T-helper 2 cell treated with Interferon-gamma antibody and Interleukin-4, amounts not matched to agents 5 μg/mL and 100 μg/mL, for 36 hours (primary cell): ENCODE data around the gene KMT2D.

Experiments used
- DNase-seq: peaks from one replicate; pipeline ENCODE4 v3.0.0; 2021; ENCODE audit warnings: low spot score
- H3K27ac Mint-ChIP-seq: one replicate; pipeline ENCODE4 v1.8.0; 2021; ENCODE audit warnings: mild to moderate bottlenecking, mixed read lengths
- H3K27me3 Mint-ChIP-seq: one replicate; pipeline ENCODE4 v1.8.0; 2021; ENCODE audit warnings: low read depth, mixed read lengths
- H3K36me3 Mint-ChIP-seq: one replicate; pipeline ENCODE4 v1.8.0; 2021; ENCODE audit warnings: low read depth, mixed read lengths
- H3K4me1 Mint-ChIP-seq: one replicate; pipeline ENCODE4 v1.8.0; 2021; ENCODE audit warnings: low read depth, mixed read lengths
- H3K4me3 Mint-ChIP-seq: one replicate; pipeline ENCODE4 v1.8.0; 2022; ENCODE audit warnings: mild to moderate bottlenecking, moderate library complexity, mixed read lengths
- H3K9me3 Mint-ChIP-seq: one replicate; pipeline ENCODE4 v1.8.0; 2021; ENCODE audit warnings: mixed read lengths

Gene KMT2D

DNA sequence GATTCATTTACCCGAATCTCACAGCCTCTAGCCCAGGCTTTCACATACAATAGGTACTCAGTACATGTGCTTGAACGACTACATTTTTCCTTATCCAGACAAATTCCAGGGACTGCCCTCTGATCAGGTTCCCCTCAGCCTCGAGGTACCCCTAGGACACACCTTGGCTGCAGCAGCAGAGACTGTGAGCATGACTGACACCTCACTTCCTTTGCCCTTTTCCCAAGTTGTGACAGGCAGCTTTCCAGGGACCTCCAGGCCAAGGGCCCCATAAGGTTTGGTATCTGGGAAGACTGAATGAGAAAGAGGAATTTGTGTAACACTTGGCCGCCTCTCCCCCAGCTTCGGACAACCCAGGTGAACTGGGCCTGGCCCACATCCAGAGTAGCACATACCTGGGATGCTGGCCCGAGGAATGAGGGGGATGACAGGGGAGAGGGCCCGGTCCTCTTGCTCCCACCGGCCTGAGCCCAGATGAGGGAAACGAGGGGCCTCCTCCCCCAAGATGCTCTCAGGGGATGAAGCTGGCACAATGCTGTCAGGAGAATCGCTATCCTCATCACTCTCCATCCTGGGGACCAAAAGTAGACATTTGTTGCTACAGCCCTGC is 31.8 kb downstream of the KMT2D start:
- no peak overlapping the region for H3K4me3 Mint-ChIP-seq

DNA sequence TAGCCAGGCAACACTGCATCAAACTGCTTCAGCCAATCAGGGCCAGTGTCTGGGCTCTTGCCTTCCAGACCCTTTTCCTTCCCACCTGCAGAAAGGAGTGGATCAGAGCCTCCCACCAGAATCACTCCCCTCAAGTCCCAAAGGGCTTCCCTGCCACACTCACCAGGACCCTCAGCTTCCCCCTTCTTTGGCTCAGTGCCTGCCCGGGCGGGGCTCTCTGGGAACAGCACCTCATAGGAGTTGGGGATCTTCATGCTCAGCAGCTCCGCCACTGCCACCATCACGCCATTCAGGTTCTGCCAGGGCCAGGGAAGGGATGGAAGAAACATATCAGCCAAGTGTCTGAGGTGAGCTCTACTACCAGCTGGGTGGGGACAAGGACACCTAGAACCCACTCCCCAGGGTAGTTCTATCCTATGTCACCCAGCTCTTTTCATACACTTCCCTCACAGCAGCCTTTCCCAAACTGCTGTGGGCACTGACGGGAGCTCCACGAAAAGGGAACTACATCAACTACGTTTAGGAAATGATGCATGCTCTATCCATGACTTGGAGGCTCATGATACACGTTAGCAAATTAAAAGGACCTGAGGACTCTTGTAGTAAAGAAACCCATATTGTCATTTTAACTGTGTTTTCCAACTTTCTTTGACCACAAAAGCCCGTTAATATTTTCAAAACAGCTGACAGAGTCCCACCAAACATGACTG is 32.6 kb downstream of the KMT2D start:
- H3K4me3 Mint-ChIP-seq, result no peak overlapping the region
- H3K27ac Mint-ChIP-seq, result no peak overlapping the region
- H3K27me3 Mint-ChIP-seq, result no peaks in the 10 kb centered on the region
- DNase-seq, result no peak
- no peaks in the 10 kb centered on the region for H3K9me3 Mint-ChIP-seq
- no peaks in the 10 kb centered on the region for H3K4me1 Mint-ChIP-seq
- peaks cover 43% of the 10 kb centered on the region for H3K36me3 Mint-ChIP-seq

More for the DNA sequence above, 31.8 kb downstream of the KMT2D start:
- no peaks in the 10 kb centered on the region for H3K4me1 Mint-ChIP-seq
- H3K9me3 Mint-ChIP-seq, result no peaks in the 10 kb centered on the region
- no peak overlapping the region for H3K27ac Mint-ChIP-seq
- H3K36me3 Mint-ChIP-seq, result peaks cover 44% of the 10 kb centered on the region
- no peak for DNase-seq
- H3K27me3 Mint-ChIP-seq, result no peaks in the 10 kb centered on the region

DNA sequence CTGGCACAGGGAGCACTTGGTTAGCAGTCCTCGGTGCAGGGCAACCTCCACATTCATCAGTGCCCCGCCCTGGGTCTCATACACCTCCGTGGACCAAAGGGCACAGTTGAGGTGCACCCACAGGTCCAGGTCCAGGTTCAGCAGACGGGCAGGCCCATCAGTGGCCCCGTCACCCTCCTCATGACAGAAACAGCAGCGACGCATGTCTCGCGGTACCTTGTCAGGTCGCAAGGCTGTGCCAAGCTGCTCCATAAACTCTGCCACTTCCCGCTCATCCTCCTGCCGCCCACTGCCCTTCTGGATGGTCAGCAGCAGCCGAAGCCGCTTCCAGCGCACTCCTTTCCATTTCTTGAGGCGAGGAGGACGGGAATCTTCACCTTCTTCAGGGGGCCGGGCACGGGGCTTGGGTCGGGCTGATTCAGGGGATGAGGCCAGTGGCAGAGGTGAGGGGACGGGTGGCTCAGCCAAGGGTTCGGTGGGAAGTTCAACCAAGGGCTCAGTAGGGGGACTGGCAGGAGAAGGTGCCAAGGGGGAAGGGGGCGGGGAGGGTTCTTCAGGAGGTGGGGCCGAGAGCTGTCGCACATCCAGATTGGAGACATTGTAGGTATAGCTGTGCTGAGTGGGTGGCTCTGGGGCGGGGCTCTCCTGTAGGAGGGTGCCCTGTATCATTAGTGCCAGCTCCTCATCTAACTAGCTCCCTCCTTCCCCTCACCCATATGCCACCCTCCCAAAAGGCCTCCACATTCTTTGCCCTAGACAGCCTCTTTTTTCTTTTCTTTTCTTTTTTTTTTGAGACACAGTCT is 33.7 kb downstream of the KMT2D start:
- H3K4me1 Mint-ChIP-seq, result no peaks in the 10 kb centered on the region
- H3K27me3 Mint-ChIP-seq, result no peaks in the 10 kb centered on the region
- H3K4me3 Mint-ChIP-seq, result no peak overlapping the region
- H3K27ac Mint-ChIP-seq, result no peak overlapping the region
- H3K9me3 Mint-ChIP-seq, result no peaks in the 10 kb centered on the region
- H3K36me3 Mint-ChIP-seq, result peaks cover 49% of the 10 kb centered on the region
- no peak for DNase-seq

DNA sequence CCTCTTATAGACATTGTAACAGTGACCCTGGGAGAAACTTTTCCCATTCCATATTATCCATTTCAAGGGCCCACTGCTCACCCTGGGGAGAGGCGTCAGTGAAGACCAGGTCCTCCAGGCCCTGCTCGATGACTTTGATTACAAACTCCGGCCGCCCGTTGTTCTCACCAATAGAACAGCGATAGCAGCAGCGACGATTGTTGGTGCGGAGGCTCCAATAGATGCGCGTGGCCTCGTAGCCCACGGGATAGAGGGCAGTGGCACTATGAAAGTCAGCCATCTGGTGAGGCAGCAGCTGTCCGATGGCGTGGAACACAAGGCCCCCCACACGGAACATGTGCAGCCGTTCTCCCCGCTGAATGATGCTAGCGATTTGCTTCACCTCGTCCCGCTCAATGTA is 34.5 kb downstream of the KMT2D start:
- Mint-ChIP-seq H3K9me3 (no peaks in the 10 kb centered on the region), H3K27me3 (no peaks in the 10 kb centered on the region), H3K36me3 (peaks cover 53% of the 10 kb centered on the region), H3K4me3 (no peak overlapping the region), H3K27ac (no peak overlapping the region), H3K4me1 (no peaks in the 10 kb centered on the region)
- no peak for DNase-seq

DNA sequence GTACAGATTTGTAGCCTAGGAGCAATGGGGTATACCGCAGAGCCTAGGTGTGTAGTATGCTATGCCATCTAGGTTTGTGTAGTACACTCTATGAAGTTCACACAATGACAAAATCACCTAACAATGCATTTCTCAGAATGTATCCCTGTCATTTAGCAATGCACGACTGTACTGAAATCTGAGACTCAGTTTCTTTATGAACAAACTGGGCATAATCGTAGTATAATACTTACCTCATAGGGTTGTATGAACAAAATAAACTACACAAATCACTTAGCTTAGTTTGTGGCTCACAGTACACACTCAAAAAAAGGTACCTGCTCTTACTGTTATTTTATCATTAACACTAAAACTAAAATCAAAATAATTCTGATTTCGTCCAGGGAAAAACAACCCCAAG is 35.1 kb downstream of the KMT2D start:
- Mint-ChIP-seq H3K4me3 (no peak overlapping the region), H3K36me3 (peaks cover 54% of the 10 kb centered on the region), H3K27me3 (no peaks in the 10 kb centered on the region), H3K9me3 (no peaks in the 10 kb centered on the region), H3K27ac (no peak overlapping the region), H3K4me1 (no peaks in the 10 kb centered on the region)
- DNase-seq, result no peak

DNA sequence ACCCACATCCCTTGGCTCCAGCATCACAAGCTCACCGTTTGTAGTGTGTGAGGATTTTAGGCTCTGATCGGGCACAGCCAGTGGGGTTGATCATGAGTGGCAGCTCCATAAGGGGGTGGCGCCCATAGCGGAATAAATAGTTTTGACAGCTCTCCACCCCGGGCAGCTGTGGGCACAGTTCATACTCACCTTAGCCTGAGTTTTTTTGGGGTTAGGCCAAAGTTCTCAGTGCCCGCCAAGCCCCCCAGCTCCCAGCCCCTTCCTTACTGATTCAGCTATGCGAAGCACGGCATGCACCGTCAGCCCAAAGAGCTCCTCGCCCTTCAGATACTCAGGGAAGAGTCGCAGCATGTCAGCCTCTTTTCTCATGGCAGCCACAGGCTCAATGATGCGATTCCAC is 36.1 kb downstream of the KMT2D start:
- Mint-ChIP-seq H3K4me3 (no peak overlapping the region), H3K9me3 (no peaks in the 10 kb centered on the region), H3K27me3 (no peaks in the 10 kb centered on the region), H3K4me1 (peaks cover 5% of the 10 kb centered on the region), H3K27ac (no peak overlapping the region), H3K36me3 (peaks cover 57% of the 10 kb centered on the region)
- DNase-seq, result no peak

DNA sequence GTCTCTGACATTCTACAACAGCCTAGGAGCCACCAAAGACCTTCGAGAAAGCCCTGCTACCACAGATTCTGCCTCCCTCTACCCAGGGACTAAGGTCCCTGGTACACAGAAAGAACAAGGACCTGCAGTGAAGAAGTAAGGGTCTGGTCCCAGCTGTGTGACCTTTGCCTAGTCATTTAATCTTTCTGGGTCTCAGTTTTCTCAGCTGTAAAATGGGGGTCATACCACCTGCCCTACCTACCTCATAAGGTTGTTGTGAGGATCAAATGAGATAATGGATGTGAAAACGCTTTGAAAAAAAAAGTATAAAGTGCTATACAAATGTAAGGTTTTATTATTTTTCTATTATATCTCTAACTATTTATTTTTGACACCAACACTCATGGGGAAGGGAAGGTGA is 36.8 kb downstream of the KMT2D start:
- no peak overlapping the region for H3K4me3 Mint-ChIP-seq
- peaks cover 54% of the 10 kb centered on the region for H3K36me3 Mint-ChIP-seq
- peak overlapping the region; percentile 24 for H3K27ac Mint-ChIP-seq
- no peaks in the 10 kb centered on the region for H3K9me3 Mint-ChIP-seq
- H3K27me3 Mint-ChIP-seq, result no peaks in the 10 kb centered on the region
- peaks cover 10% of the 10 kb centered on the region for H3K4me1 Mint-ChIP-seq
- no peak for DNase-seq

DNA sequence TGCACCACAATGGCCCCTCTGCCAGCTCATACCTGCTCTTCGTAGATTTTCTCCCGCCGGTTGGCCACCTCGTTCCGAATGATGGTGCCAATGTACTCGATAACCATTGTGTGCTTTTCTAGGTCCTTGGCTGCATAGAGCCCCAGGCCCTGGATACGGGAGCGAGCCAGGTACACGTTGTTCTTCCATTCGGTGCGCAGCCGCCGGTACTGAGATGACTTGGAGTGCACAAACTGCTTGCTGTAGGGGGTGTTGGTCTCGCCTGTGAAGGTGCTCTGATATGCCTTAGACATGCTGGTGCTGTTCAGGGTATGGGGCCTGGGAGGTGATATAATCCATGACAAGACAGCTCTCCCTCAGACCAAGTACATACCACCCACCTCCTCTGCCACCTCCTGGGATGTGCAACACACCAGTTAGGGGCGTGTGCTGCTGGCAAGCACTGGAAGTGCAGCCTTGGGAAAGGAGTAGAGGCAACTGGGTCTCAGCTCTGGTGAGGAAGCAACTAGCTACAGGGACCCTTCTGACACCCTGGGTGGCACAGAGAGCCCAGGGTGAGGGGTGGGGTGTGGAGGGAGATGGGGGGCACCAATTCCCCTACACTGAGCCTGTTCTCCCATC is 37.9 kb downstream of the KMT2D start:
- peaks cover 16% of the 10 kb centered on the region for H3K4me1 Mint-ChIP-seq
- no peak overlapping the region for H3K4me3 Mint-ChIP-seq
- peaks cover 50% of the 10 kb centered on the region for H3K36me3 Mint-ChIP-seq
- H3K9me3 Mint-ChIP-seq, result no peaks in the 10 kb centered on the region
- no peaks in the 10 kb centered on the region for H3K27me3 Mint-ChIP-seq
- DNase-seq, result no peak
- H3K27ac Mint-ChIP-seq, result peak overlapping the region; percentile 19

DNA sequence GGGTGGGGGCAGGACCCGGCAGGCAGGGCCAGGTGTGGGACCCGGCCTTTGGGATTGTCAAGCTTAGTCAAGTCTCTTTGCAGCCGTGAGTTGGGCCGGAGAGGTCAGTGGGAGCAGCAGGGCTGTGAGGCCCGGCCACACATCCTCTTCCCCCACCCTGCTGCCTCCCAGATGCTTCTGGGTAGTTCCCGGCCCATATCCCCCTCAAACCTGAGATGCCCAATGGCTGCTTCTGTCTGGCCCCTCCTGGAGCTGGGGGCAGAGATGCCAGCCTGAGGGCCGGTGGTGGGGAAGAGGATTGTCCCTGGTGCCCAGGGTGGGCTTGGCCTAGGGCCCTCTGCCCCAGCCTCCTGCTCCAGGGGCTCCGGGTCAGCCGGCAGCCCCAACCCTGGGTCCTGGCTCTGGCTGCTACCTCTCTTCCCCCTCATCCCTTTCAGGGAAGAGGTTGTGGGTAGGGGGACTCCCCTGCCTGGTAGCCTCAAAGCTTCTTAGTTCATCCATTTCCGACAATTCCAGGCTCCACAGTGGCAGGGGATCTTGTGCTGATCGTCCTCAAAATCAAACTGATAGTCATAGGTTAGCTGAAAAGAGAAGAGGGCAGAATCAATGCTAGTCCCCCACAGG is 39.2 kb downstream of the KMT2D start:
- DNase-seq, result no peak
- Mint-ChIP-seq H3K4me3 (no peak overlapping the region), H3K9me3 (no peaks in the 10 kb centered on the region), H3K36me3 (peaks cover 53% of the 10 kb centered on the region), H3K4me1 (peaks cover 23% of the 10 kb centered on the region), H3K27ac (no peak overlapping the region), H3K27me3 (no peaks in the 10 kb centered on the region)

DNA sequence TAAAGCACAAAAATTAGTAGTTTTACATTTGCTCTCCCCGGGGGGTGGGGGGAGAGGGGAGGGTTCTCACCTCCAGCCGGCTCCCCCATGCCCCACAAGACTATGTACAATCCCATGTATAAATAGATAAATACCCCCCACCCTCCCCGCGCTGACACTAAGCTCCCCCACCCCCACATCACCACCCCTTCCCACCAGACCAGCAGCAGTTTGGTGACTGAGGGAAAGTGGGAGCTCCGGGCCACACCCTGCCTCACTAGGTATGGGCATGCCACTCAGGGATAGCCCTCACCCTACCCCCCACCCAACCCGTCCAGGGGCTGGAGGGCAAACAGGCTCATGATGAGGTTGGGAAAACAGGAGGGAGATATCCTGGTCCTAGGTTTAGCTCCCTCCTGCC is 40.2 kb downstream of the KMT2D start:
- Mint-ChIP-seq H3K27ac (peak overlapping the region; percentile 13), H3K27me3 (no peaks in the 10 kb centered on the region), H3K9me3 (no peaks in the 10 kb centered on the region), H3K4me3 (no peak overlapping the region), H3K4me1 (peaks cover 25% of the 10 kb centered on the region), H3K36me3 (peaks cover 51% of the 10 kb centered on the region)
- no peak for DNase-seq

DNA sequence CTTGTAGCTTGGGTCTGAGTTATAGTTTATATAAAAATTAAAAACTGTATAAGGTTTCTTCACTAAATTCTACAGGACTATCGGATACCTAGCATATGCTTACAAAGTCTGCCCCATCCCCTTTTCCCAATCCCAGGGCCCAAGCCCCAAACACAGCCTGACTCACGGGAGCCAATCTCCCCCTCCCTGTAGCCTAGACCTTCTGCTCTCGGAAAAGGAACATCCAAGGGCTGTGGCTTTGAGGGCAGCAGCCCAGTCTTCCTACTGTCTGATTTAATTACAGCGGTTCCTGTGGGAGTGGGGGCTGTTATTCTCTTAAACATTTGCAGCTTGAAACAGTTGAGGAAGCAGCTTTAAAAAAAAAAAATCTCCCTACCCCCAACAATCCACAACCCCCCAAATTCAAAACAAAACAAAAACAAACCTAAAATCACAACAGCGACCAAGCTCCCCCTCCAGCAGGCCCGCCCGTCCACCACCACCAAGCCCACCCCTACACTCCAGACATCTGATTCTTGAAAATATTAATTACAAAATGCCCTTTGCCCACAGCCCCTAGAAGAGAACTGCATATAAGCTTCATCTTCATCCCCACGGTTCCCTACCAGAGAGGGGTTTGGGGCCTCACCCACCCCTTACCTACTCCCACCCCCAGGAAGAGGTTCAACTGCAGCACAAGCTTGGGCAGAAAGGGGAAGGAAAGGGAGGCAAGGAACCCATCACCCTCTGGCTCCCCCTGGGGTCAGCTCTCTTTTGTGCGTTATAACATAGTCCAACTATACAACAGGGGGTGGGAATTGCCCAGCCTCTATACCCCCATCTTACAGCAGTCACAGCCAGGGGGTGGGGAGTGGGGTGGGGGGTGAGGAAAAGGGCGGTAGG is 40.9 kb downstream of the KMT2D start:
- Mint-ChIP-seq H3K36me3 (peaks cover 47% of the 10 kb centered on the region), H3K4me3 (peak overlapping the region; percentile 93), H3K4me1 (peaks cover 25% of the 10 kb centered on the region), H3K27me3 (no peaks in the 10 kb centered on the region), H3K9me3 (no peaks in the 10 kb centered on the region), H3K27ac (peak overlapping the region; percentile 98)
- DNase-seq, result peak; percentile 36

DNA sequence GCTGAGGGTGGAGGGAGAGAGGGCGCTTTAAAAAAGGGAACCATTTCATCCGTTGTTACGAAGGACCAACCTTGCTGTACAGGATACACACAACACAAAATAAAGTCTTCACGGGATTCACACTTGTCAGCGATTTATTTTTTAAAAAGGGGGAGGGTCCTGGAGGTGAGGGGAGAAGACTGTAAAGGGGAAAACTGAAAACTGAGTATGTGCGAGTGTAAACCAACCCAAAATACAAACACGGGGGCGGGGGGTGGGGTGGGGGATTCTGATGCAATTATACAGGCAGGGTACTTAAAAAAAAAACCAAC is 41.5 kb downstream of the KMT2D start:
- Mint-ChIP-seq H3K36me3 (peaks cover 46% of the 10 kb centered on the region), H3K27me3 (no peaks in the 10 kb centered on the region)
- DNase-seq, result no peak

More for the DNA sequence above, 41.5 kb downstream of the KMT2D start:
- no peaks in the 10 kb centered on the region for H3K9me3 Mint-ChIP-seq
- peak overlapping the region; percentile 93 for H3K4me3 Mint-ChIP-seq
- peaks cover 30% of the 10 kb centered on the region for H3K4me1 Mint-ChIP-seq
- H3K27ac Mint-ChIP-seq, result peak overlapping the region; percentile 98
